Fibroblast of gingiva (primary cell): ENCODE results near the gene GUCY2F.

Experiments used
- DNase-seq: peaks from one replicate; pipeline ENCODE4 v3.0.0-alpha.2; 2011; ENCODE audit warnings: low read depth

Gene GUCY2F

DNA sequence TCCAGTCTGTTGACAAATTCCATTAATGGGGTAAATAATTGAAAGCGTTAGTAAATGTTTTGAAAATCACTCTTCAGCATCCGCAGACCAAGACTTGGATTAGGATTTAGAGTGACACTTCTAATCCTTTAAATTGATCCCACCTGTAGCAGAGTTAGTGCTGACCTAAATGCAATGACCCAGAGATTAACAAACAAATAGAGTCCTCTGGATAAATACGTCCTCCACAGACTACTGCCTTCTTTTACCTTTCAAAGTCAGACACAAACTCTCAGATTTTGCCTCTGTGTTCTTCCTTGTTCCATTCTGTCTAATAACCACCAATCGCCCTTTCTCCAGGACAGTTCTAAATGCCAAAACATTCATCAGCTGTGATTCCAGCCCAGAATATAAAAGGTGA, at the start of gene GUCY2F:
TSS of gene GUCY2F (minus strand) at position 101 of the 400 bp plus-strand sequence. CDS start 6,150 bp downstream, outside the sequence.
- DNase-seq = no peak

DNA sequence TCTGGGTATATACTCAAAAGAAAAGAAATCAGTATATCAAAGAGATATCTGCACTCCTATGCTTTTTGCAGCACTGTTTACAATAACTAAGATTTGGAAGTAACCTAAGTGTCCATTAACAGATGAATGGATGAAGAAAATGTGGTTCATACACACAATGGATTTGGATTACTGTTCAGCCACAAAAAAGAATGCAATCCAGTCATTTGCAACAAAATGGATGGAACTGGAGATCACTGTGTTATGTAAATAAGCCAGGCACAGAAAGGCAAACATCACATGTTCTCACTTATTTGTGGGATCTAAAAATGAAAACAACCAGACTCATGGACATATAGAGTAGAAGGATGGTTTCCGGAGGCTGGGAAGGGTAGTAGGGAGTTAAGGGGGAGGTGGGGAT, 37.1 kb upstream of the GUCY2F start:
- no peak for DNase-seq

DNA sequence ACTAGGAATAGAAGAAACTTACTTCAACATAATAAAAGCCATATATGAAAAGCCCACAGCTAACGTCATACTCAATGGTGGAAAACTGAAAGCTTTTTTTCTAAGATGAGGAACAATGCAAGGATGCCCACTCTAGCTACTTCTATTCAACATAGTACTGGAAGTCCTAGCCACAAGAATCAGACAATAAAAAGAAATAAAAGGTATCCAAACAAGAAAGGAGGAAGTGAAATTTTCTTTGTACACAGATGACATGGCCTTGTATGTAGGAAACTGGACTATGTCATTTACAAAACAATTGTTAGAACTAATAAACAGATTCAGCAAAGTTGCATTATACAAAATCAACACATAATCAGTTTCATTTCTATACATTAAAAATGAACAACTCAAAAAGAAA, 29.2 kb upstream of the GUCY2F start:
- no peak for DNase-seq

DNA sequence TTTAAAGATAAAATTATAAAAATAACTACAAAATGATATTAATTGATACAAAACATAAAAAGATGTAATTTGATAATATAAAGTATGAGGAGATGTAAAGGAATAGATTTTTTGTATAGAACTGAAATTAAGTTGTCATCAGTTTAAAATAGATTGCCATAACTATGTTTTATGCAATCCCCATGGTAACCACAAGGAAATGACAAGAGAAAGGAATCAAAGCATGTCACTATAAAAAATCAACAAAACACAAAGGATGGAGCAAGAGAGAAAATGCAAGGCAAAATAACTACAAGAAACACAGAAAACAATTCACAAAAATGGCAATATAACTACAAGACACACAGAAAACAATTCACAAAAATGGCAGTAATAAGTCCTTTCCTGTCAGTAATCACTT, 27.0 kb upstream of the GUCY2F start:
- DNase-seq = no peak

DNA sequence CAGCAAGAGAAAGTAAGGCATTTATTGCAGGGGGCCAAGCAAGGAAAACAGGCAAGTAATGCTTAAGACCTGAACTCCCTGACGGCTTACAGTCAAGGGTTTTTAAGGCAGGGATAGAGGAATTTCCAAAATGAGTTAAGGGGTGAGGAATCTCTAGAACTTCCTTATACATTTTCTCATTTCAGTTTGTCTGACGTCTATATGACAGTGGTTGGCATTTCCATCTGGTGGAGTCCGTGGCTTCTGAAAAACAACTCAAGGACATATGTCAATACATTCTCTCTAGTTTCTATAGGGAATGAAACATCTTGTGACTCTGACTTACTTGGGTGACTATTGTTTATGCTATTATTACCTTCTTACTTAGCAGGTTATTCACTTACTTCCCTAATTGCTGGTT, 19.3 kb upstream of the GUCY2F start:
- no peak for DNase-seq

DNA sequence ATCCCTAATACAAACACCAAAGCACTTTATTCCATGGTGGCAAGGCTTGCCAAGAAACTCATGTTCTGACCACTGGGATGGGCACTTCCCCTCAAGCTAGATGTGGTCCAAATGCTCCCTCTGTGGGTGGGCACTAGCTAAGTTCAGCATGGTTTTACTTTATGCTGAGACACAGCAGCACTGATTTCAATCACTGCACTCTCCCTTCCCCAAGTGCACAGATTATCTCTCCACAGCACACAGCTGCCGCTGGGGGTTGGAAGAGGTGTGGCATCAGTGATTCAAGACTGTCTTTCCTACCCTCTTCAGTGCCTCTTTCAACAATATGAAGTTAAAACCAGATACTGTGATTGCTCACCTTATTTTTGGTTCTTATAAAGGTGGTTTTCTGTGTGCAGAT, 16.5 kb upstream of the GUCY2F start:
- no peak for DNase-seq

DNA sequence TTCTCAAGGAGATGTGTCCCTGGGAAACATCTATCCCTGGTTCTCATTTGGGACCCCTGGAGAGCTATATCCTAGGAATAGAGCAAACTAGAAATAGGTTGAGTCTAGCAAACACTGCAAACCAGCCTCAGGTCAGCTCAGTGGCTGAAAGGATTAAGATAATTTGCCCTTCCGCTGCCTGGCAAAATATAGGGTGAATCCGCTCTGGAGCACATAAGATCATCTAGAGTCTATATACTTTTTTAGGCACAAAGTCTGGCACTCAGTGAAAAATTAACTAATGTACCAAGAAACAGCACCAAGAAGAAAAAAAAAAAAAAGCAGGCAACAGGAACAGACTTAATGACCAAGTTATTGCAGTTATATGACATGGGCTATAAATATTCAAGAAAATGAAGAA, 7.3 kb upstream of the GUCY2F start:
- no peak for DNase-seq

DNA sequence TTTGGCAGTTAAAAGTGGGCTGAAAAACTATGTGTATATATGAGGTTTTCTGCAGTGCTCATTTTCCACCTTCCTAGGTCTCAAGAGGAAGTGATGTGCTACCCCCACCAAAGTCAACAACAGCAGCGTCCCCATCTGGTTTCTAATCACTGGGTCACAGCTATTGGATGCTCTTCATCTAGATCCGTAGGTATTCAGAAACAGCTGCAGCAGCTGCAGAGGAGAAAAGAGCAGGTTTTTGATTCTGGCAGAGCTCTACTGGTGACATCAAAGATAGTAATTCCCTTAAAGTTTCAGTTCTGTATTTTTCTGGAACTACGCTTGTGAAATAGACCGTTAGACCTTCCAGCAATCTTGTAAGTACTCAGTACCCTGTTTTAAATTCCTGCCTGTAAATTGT, 5.8 kb upstream of the GUCY2F start:
- no peak for DNase-seq

DNA sequence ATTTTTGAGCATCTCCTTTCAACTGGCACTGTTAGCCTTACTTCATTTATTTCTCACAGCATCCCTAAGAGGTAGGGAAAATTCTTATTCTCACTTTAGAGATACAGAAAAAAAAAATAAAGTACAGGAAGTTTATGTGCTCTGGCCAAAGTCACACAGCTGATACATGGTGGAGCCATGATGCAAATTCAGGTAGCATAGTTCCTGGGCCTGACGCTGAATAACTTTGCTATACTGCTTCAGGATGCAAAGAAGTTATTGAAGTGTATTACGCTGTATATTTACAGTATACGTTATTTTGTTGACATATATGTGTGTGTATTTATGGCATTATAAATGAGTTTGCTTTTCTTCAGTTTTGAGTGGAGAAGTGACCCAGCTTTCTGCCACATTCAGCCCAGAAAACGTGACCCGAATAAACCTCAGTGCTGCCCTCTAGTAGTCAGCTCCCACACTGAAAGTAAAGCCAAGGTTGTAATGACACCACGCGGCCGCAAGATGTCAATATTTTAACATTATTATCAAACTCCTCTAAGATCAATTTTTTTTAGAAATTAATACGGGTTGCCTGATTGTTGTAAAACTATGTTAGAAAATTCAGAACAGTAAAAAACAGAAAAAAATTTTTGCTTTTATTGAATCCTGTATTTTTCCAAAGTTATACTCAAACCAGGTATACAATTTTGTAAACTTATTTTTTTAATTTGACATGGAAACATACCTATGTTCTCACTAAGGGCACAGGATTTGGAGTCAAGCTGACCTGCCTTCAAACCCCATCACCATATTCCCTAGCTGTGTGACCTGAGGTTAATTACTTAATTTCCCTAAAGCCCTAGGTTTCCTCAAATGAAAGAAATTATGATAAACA, 3.8 kb upstream of the GUCY2F start:
- peak; percentile 47 for DNase-seq

DNA sequence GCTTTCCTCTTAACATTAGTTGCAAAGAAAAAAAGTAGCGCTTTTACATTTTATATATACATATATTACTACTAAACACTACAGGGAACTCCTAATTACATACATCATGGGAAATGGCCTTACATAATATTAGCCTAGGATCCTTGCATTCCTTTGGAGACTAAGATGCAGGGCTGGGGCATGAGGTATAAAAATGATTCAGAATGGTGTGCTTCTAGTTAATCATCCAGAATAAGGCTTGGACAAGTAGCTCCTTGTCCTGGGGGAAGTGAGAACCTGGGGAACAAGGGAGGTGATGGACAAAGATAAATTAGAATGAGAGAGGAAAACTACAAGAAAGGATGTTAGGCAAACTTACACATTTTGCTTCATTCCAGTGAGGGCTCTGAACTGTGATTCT, 3.0 kb upstream of the GUCY2F start:
- no peak for DNase-seq

DNA sequence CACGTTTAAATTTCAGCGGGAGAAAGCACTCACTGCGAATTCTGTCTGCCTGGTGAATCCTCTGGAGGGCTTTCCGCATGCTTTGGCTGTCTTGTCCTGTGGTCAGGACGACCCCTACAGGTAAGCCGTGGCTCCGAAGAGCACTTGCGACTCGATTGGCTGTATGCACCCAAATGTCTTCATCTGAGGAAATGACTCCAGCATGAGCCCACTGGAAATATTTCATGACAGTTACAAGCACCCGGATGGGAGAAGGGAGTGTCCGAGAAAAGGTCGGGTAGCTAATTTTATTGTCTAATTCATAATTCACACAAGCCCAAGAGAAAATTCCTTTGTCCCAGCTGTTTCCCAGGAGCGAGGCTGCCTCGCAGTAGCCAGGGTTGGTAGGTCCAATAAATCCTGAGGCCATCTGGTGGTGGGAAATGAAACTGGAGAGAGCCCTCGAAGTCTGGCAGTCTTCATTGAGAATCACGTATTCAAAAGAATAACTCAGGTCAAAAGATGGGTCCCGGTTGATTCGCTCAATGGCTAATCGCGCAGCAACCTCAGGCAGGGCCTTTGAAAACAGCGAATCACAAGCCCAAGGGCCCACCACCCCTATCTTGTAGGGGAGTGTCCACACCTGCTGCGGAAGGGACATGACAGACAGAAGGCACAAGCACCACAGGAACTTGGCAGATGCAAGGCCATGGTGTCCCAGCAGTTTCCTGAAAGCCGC, 6.6 kb downstream of the GUCY2F start:
- peak; percentile 10 for DNase-seq

DNA sequence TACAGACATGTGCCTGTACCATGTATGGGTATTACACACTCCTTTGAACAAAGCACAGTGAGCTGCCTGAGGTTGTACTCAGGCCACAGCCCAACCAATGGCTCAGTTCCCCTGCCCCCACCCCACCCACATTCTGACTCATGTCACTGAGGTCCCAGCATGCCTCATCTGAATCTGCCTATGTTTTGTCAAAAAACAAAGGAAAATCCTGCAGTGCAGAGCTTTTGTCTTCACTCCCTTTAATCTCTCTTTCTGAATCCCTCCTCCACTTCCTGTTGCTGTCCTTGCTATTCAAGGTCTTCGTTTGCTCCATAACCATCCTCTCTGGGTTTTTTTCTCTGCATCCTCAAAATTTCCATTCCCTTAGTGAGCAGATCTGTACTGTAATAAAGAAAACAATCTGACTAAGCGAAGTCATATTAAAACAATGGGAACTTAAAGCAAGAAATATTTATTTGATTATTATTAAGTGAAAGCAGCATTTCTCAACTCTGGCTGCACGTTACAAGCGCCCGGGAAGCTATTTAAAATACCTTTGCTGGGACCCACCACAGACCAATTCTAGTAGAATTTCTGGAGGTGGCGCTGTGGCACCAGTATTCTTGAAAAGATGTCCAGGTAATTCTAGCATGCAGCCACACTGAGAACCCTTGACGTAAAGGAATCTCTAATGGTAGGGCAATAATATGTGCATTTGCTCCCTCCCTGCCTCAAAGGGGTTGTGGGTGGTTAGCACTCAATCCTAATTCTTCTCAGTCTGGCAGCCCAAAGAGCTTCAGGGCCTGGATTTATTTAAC, 8.7 kb downstream of the GUCY2F start:
- peak; percentile 0 for DNase-seq

DNA sequence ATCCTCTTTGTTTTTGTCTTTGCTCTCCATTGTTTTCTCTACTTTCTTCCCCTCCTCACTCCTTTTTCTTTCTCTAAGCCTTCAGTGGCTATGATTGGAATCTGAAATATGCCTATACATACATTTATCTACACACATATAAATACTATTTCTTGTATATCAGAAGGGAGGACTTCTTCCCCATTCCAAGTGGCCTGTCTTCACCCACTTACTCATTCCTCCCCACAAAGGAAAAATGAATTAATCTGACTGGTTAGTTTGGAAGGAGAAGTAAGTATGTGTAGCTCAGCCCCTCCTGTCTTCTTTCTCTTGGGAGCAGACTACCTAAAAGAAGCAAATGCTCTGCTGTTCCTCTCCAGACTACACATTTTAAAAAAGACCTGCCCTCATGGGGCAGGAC, 17.7 kb downstream of the GUCY2F start:
- DNase-seq = no peak

DNA sequence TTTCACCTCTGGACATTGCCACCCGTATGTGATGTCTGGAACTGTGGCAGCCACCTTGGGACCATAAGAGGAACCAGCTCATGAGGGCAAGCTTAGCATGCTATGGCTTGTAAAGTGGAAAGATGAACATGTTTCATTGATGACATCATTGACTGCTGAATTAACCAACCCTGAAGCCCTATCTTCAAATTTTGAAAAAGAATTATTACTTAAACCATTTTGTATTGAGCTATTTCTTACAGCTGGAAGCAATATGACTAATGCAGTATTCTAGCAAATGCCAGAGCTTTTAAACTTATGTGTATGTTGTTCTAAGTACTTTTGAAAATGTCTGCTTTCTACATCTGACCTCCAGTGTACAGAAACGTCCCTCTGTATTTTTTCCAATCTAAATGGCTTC, 18.1 kb downstream of the GUCY2F start:
- DNase-seq = no peak

DNA sequence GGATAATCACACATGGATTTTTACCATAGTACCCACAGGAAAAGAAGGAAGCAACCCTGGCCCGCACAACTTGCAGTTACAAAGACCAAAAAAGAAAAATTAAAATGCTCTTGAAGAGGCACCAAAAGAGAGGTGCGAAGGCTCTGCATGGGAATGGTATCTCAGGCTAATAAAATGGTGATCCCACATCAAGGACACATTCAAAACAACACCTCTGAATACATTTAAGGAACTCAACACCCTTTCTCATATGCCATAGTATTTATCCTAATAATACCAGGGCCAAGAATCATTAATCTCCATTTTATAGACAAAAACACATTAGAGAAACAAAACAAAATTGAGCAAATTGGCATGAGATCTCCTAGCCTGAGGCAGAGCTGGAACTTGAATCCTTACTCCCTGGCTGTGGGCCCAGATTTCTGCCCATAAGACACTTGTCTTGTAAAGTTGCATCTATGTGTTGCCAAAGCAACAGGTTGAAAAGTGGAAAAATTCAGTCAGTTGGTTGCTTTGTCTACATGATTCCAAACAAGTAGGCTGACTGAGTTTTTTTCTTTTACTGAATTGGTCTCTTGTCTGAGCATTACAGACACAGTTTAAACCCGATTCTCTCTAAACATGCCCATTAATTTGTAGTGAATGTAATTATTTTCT, 33.5 kb downstream of the GUCY2F start:
- DNase-seq = no peak

DNA sequence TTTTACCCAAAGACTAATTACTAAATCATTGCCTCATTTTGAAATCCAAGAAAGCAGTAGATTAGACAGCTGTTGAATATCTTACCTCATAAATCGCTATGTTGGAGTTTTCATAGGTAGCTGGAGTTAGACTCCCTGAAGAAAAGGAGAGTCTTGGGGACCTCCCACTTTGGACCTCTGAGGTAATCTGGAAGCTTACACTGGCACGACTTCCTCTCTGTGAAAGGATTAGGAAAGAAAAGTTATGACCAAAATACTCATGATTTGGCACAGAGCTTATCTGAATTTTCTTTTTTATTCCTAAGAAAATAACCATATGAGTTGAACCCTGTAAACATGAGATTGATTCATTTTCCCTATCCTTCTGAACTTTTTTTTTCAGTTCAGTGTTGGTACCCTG, 40.6 kb downstream of the GUCY2F start:
- DNase-seq = no peak

DNA sequence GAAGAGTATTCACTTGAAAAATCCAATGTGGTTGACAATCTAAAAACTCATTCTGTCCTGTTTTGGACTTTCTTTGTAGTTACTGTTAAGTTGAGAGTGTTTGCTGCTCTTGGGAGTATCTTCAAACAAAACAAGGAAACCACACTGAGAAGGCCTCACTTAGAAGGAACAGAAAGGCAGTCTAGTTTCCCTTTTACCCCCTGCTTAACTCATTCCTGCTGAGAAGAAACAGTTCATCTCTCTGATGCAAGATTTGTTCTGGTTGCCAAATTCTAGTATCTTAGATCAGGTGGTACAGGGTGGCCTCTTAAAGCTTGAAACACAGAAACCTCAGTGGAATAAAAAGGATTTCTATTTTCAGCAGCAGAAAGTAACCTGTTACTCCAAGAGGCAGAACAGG, 41.4 kb downstream of the GUCY2F start:
- no peak for DNase-seq

DNA sequence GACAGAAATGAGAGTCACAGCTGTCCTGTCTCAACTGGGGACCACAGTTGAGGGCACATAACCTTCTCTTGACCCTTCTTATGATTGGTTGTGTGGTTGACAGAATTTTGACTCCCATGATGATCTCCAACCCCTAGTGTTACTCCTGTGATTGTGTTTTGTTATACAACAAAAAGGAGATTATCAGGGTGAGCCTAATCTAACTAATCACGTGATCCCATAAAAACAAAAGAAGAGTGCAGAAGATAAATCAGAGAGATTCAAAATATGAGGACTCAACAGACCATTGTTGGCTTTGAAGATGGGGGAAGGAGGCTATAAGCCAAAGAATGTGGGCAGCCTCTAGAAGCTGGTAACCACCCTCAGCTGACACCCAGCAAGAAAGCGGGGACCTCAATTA, 72.7 kb downstream of the GUCY2F start:
- DNase-seq = no peak

DNA sequence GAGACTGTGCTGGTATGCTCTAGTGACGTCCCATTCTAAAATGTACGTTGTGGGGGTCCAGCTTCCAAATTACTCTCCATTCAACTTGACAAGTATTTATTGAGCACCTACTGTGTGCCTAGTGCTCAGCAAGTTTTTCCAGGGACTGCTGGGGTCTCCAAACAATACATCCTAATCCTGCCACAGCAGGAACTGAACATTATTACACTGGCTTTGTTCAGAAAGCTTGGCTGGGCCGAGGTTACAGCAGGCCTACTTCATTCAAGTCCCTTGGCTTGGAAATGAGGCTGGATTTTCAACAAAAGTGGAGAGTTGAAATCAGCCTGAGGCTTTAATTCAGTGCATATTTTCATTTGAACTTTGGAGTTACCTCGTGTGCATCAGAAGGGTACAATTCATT, 78.0 kb downstream of the GUCY2F start:
- DNase-seq = no peak

DNA sequence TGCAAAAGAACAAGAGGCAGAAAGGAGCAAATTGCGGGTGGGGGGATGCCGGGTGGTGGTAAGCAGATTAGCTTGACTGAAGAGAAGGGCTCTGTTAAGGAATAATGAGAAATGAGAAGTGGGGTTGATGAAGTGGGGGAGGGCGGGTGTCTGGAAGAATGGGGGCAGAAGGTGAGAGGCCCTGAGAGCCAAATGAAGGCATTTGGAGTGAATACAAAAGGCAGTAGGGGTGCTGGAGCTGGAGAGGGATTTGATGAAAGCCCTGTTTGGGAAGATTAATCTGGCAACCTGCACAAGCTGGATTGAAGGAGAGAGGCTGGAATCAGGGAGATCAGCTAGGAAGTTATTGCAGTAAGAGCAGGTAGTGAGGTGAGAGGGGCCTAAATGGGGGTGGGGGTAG, 82.1 kb downstream of the GUCY2F start:
- no peak for DNase-seq

DNA sequence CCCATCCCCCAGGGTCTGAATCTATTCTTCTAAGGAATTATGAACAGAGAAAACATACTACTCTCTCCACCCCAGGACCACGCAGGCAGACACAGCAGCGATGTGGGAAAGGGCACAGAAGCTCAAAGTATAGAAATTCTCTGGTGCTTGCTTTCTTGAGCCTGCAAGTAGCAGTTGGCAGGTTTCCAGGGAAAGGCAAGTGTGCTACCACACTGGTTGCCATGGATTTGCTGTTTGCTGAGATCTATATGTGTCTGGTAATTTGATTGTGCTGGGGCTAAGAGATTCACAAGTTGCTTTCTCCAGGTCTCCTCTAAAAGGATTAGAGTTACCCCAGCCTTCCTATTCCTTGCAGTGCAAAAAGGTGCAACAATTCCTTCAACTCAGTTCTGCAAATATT, 83.1 kb downstream of the GUCY2F start:
- no peak for DNase-seq

DNA sequence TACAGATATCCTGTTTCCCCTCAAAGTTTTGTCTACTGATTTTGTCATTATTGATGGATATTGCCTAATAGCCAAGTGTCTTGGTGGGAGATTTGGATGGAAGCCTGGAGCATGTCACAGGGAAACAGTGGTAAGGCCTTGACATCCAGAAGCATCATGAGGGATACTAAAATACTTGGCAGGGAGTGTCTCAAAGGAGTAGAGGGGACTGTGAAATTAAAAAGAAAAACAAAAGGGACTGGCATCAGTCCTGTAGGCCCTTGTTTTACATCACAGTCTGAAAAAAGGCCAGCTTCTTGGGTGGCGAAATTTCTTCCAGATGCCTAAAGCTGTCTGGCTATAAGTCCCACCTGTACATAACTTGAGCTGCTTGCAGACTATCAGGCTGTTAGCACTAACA, 83.8 kb downstream of the GUCY2F start:
- no peak for DNase-seq
